Hematopoietic multipotent progenitor cell treated with erythropoietin and hydrocortisone succinate and interleukin-3 and kit ligand, for 6 days (in vitro differentiated cells): Measurements from ENCODE around the gene SLC25A39.

ENCODE experiments used
- DNase-seq: peaks from one replicate; pipeline ENCODE4 v3.0.0-alpha.2; 2015

SLC25A39 gene

DNA sequence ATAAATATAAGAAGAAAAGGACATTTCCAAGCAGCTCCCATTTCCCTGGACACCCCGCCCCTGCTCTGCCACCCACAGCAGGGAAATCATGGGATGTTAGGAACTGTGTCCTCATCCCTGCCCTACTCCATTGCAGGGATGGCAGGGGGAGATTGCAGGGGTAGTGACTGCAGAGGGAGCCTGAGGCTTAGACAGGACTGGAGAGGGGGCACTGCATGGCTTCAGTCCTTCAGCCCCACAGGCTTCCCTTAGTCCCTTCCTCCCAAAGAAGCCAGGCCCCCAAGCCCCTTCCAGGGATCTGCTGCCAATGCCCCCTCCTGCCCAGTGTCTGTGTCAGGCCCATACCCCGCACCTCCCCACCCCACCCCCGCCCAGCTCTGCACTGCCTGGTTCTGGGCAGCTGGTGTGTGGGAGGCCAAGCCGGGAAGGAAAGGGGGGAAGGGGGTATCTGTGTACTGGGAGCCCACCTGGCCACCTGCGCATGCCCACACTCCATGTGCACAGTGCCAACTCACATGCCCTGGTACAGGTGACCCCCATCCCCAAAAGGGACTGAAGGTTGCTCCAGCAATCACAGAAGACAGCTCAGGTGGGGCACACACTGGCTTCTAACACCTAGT is 13.0 kb downstream of the SLC25A39 start:
- no peak for DNase-seq

DNA sequence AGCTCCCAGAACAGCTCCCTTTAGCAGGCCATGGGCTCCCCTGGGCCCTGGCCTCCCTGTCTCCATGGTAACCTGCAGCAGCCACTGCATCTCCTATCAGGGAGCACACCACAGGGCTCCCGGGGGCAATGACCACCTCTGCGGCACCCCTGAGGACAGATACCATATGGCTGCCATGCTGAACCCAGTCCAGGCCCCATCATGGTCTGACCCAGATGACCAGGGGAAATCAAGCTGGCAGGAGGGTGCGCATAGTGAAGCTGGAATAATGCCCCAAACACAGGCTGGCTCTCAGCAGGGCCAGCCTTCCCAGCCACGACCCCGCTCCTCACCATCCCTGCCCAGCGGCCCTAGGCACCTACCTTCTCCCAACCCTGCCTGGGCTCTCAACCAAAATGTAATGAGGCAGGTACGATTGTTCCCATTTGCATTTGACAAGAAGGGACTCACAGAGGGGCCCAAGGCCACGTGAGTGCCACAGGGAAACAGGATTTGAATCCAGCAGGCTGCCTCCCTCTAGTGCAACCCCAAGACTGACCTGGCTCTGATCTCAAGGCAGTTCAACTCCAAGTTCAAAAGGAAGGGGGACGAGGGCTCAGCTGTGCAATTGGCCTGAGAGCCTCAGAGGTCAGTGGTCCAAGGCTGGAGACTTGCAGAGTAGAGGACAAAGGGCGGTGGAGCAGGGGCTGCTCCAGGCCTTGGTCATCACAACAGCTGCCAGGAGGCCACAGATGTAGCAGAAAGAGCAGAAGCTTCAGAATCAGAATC is 13.8 kb downstream of the SLC25A39 start:
- DNase-seq, result no peak

GRCh38 chr17:44310188-44310587 is 14.4 kb downstream of the SLC25A39 start:
- DNase-seq, result no peak

DNA sequence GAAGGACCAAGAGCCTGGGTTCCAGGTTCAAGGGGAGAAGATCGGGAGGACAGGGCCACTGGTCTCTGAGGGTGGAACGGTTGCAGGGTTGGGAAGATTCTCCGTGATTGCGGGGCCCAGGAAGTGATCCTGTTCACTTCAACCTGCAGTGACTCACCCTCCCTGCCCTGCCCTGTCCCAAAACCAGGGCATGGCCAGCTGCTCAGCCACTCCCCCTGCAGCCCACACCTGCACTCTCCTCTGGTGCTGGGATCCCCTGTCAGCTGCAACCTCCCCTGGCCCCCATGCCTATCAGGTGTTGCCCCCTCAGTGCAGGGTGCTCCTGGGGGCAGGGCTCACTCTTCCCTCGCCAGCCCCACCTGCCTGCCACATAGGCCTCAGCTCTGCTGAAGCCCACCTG is 15.2 kb downstream of the SLC25A39 start:
- DNase-seq, result no peak

GRCh38 chr17:44308865-44309264 is 15.8 kb downstream of the SLC25A39 start:
- no peak for DNase-seq

DNA sequence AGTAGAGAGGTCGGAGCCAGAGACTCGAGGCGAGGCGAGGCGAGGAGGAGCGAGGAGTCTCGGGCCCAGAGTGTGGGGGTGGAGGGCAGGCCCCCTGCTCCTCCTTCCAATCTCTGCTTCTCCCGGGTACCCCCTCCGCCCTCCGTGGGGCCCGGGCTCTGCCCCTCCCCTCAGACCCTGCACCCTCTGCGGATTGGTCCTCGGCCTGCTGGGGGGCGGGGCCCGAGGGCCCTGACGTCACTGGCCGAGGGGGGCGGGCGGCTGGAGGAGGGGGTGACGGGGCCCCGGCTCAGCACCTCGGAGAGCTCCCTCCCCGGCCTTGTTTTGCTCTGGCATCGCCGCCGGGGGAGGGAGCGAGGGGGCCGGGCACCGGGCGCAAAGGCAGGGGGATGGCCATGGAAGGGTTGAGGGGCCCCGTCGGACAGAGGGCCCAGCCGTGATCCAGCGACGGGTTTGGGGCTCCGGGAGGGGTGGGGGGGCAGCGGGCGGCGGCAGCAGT is 16.3 kb downstream of the SLC25A39 start, which contains the start of gene RUNDC3A:
Gene RUNDC3A (plus strand): TSS at position 282 of the 499 bp plus-strand sequence. CDS start 232 bp downstream, outside the sequence.
- peak; percentile 89 for DNase-seq

- DNase-seq, result peak; percentile 41
Observed at GRCh38 chr17:44307387-44308186, 17.0 kb downstream of the SLC25A39 start.

DNA sequence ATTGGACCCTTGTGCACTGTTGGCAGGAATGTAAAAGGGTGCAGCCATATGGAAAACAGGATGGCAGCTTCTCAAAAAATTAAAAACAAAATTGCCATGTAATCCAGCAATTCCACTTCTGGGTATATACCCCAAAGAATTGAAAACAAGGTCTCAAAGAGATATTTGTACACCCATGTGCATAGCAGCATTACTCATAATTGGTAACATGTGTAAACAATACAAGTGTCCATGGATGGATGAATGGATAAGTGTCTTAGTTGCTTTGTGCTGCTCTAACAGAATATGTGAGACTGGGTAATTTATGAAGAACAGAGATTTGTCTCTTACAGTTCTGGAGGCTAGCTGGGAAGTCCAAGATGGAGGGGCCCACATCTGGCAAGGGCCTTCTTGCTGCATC is 20.0 kb downstream of the SLC25A39 start:
- DNase-seq, result no peak

- DNase-seq, result no peak
Observed at GRCh38 chr17:44297975-44298374, 26.6 kb downstream of the SLC25A39 start.

- DNase-seq, result no peak
Observed at GRCh38 chr17:44293509-44294226, 31.0 kb downstream of the SLC25A39 start.

- DNase-seq, result peak; percentile 34
Observed at GRCh38 chr17:44287651-44288050, 37.0 kb downstream of the SLC25A39 start.

DNA sequence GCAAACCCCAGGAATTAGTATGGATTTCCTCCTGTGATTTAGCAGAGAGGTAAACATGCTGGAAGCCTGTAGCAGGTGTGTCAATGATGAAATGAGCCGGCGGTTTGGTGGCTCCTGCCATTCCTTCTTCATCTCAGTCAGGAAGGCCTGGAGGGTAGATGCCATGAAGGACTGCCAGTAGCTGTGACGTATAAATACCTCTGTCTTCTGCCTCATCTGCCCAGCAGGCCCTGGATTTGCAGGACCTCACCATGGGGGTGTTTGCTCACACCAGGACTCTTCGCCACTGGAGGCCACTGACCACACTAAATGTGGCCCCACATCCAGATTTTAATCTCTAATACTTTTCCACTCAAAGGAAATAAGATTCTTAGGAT is 40.6 kb downstream of the SLC25A39 start:
- no peak for DNase-seq

DNA sequence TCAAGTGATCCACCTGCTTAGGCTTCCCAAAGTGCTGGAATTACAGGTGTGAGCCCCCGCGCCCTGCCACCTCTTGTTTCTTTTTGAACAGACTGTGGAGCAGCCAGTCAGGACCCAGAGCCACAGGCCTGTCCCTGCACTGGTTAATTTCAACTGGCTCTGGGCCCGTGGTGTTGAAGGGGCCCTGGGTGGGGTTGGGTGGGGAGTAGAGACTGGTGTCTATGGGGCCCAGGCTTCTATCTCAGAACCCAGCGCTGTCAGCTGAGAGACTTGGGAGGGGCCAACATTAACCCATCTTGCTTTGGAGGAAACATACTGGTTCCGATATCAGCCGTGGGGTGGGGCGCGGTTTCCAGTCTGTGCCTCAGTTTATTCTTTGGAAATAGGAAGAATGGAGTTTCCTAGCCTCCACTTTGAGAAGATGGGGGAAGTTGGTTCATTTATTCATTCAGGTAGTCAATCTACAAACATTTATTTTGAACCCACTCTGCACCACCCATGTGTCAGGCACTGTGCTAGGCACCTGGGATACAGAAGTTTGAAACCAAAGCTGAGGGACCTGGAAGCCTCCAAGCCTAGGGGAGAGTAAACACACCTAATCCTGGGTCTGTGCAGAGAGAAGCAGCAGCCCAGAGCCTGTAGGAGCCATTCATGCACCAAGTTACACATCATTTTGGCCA is 41.1 kb downstream of the SLC25A39 start:
- DNase-seq, result peak; percentile 95

DNA sequence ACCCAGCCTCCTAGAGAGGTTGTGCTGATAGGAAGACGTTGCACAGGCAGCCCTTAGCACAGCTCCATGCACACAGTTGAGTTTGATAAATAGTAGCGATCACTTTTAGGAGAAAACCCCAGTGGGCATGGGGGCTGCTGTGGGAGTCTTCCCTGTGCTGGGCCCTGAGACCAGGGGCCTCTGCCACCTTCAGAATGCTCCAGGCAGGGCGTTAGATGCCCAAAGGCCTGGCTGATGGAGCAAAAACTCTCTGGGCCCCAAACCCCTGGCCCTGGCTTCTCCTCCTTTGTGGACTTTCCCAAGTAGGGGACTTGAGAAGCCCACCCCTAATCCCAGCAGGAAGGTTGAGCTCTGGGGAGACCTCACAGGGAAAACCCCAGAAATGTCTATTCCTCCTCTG is 42.4 kb downstream of the SLC25A39 start:
- DNase-seq, result peak; percentile 47

GRCh38 chr17:44281570-44281969 is 43.1 kb downstream of the SLC25A39 start:
- peak; percentile 92 for DNase-seq

- no peak for DNase-seq
Observed at GRCh38 chr17:44280392-44280937, 44.2 kb downstream of the SLC25A39 start.

GRCh38 chr17:44279666-44280391 is 44.8 kb downstream of the SLC25A39 start:
- DNase-seq, result peak; percentile 79

DNA sequence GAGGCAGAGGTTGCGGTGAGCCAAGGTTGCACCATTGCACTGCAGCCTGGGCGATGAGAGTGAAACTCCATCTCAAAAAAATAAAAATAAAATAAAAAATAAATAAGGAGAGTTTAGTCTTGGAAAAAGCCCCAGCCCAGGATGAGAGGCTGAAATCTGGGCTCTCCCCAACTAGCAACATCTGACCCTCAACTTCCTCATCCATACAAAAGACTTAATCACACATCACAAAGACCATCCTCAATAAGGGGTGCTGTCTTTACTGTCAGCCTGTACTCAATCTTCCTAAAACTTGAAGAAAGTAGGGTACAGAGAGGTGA is 45.3 kb downstream of the SLC25A39 start:
- DNase-seq, result no peak

DNA sequence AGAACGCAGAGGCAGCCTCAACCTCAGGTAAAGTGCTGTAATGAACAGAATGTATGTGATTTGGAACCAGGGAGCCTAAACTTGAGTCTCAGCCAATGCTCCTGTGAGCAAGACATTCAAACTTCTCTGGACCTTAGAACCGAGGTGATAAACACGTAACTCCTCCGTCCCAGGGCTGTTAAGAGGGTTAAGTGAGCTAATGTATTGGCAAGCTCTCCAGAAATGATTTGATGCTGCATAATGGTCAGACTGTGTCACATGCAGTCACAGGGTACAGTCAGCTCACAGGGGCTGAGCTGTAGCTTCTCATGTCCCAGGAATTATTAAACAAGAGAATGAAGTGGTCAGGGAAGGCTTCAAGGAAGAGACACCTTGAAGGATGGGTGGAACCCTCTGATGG is 46.6 kb downstream of the SLC25A39 start:
- no peak for DNase-seq

GRCh38 chr17:44273607-44274006 is 51.0 kb downstream of the SLC25A39 start:
- no peak for DNase-seq

DNA sequence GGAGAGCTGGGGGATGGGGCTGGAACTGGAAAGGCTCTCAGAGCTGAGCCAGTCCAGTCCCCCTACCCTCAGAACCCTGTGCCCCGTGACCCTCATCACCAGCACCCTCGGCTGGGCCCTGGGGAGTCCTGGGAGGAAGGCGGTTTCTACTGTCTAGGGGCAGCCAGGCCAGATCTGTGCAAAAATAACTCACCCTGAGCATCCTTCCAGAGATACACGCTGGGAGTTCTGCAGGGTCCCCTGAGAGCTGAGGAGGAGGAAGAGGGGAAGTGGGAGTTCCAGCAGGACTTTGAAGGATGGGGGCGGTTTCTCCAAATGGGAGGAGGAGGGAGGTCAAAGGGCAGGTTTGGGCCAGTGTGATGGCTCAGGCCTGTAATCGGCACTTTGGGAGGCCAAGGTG is 51.7 kb downstream of the SLC25A39 start:
- no peak for DNase-seq
